HL-60 (cell line): ENCODE results near the gene GTF2I.

Source experiments
- GABPA ChIP-seq: IDR thresholded peaks from 2 replicates; pipeline ENCODE4 v1.6.1; 2012; ENCODE audit warnings: low read depth
- POLR2AphosphoS5 ChIP-seq: IDR thresholded peaks from 2 replicates; pipeline ENCODE4 v1.6.1; 2012; ENCODE audit warnings: low read depth
- SPI1 ChIP-seq: IDR thresholded peaks from 2 replicates; pipeline ENCODE4 v1.6.1; 2012; ENCODE audit warnings: low read depth, mild to moderate bottlenecking, borderline replicate concordance
- TF ChIP-seq, protein P1 (sequence below): IDR thresholded peaks from one replicate; pipeline ENCODE4 v1.5.1; 2011; ENCODE audit warnings: low read length, control low read depth, inconsistent platforms; ENCODE audit not compliant: insufficient read depth

- TF ChIP-seq, protein P1, sequence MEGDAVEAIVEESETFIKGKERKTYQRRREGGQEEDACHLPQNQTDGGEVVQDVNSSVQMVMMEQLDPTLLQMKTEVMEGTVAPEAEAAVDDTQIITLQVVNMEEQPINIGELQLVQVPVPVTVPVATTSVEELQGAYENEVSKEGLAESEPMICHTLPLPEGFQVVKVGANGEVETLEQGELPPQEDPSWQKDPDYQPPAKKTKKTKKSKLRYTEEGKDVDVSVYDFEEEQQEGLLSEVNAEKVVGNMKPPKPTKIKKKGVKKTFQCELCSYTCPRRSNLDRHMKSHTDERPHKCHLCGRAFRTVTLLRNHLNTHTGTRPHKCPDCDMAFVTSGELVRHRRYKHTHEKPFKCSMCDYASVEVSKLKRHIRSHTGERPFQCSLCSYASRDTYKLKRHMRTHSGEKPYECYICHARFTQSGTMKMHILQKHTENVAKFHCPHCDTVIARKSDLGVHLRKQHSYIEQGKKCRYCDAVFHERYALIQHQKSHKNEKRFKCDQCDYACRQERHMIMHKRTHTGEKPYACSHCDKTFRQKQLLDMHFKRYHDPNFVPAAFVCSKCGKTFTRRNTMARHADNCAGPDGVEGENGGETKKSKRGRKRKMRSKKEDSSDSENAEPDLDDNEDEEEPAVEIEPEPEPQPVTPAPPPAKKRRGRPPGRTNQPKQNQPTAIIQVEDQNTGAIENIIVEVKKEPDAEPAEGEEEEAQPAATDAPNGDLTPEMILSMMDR, result no peak
- no peak for TF ChIP-seq POLR2AphosphoS5
- TF ChIP-seq SPI1, result no peak
- no peak for TF ChIP-seq GABPA
Observed at GRCh38 chr7:74658178-74659004, 873 bp downstream of the GTF2I start.
